ENCODE results near the gene PC.

DNA sequence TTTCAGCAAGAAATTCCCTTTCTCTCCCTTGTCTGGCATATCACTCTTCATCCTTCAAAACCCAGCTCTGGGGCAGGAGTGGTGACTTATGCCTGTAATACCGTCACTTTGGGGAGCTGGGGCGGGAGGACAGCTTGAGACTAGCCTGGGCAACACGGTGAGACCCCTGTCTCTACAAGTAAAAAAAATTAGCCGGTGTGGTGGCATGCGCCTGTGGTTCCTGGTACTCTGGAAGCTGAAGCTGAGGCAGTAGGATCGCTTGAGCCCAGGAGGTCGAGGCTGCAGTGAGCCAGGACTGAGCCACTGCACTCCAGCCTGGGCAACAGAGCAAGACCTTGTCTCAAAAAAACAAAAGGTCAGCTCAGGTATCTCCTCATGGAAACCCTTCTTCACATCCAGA, 116.3 kb downstream of the PC start:
- TF ChIP-seq EP300 (IDR thresholded peaks at IDR 0.05; ENCODE audit: borderline replicate concordance in 1 of 2, low read depth in 1 of 2, low read length in 1 of 2) (no peak), NRF1 (IDR thresholded peaks at IDR 0.05; ENCODE audit: low read depth, low read length) (no peak)

Data from SK-N-SH (cell line).